Naive thymus-derived CD4-positive, alpha-beta T cell (primary cell): Measurements from ENCODE around the gene SERPINF2. TPM values are rescaled to one million over a fixed set of nuclear protein-coding genes. Genes with fewer than 3 reads are reported as not detected.
A peak's percentile ranks its signal among the peaks of the same experiment; 100 is the strongest.
"Not testable (repeated sequence)": the region's sequence is repeated elsewhere in the genome, so short reads cannot be mapped to it uniquely, and the experiment has no call there.

Experiments
- ATAC-seq: fragments of 150-1000 bp; cut with Tn5 transposase; 2 replicates; pipeline ENCODE4 v1.10.0; 2021; ENCODE audit warnings: mild to moderate bottlenecking, moderate library complexity
- CTCF ChIA-PET: fragments of 350-600 bp; sonication (Branson Sonifier 250); formaldehyde crosslinking; loops from one replicate; lab custom pipeline; 2021; ENCODE audit warnings: antibody characterized with exemption; lab: Charles Lee
- POLR2A ChIA-PET: fragments of 350-600 bp; sonication (Branson Sonifier 250); formaldehyde crosslinking; loops from one replicate; lab custom pipeline; 2021; ENCODE audit warnings: antibody characterized with exemption, inconsistent platforms; lab: Charles Lee
- DNase-seq, 9 donors: peaks; one replicate each; pipeline versions ENCODE4 v3.0.0 to v3.0.0-alpha.2; 2020 to 2022; ENCODE audit warnings: mixed read lengths in 1 of 9
- H3K27ac ChIP-seq: one replicate; pipeline ENCODE4 v1.7.0; 2013; ENCODE audit warnings: mild to moderate bottlenecking, low read depth, low read length, moderate library complexity
- H3K27me3 ChIP-seq, 2 donors: one replicate each; pipeline ENCODE4 v1.7.0; 2013; ENCODE audit warnings: low read length in 2 of 2, mild to moderate bottlenecking in 2 of 2, moderate library complexity in 2 of 2; ENCODE audit not compliant: control insufficient read depth in 2 of 2, insufficient read depth in 2 of 2
- H3K36me3 ChIP-seq, 3 experiments: 1 replicate in 2 of 3; 2 replicates in 1 of 3; pipeline ENCODE4 v1.7.0; 2013; ENCODE audit warnings: low read length in 3 of 3, mild to moderate bottlenecking in 3 of 3, moderate library complexity in 1 of 3; ENCODE audit not compliant: insufficient read depth in 3 of 3, control insufficient read depth in 2 of 3
- H3K4me1 ChIP-seq, 2 donors: one replicate each; pipeline ENCODE4 v1.7.0; 2013; ENCODE audit warnings: low read length in 2 of 2, mild to moderate bottlenecking in 2 of 2, moderate library complexity in 1 of 2; ENCODE audit not compliant: control insufficient read depth in 2 of 2, insufficient read depth in 2 of 2
- H3K4me3 ChIP-seq: 2 replicates; pipeline ENCODE4 v1.7.0; 2013; ENCODE audit warnings: mild to moderate bottlenecking, low read length
- H3K9me3 ChIP-seq, 3 experiments: 1 replicate in 2 of 3; 2 replicates in 1 of 3; pipeline ENCODE4 v1.7.0; 2013; ENCODE audit warnings: low read length in 3 of 3; ENCODE audit not compliant: control insufficient read depth in 2 of 3
- H3K27ac Mint-ChIP-seq, 9 donors: one replicate each; pipeline ENCODE4 v1.8.0; 2020 to 2022; ENCODE audit warnings: mixed read lengths in 9 of 9, mild to moderate bottlenecking in 8 of 9, moderate library complexity in 5 of 9, inconsistent platforms in 2 of 9
- H3K27me3 Mint-ChIP-seq, 5 donors: one replicate each; pipeline ENCODE4 v1.8.0; 2021 to 2022; ENCODE audit warnings: mixed read lengths in 5 of 5, mild to moderate bottlenecking in 1 of 5
- H3K36me3 Mint-ChIP-seq, 5 donors: one replicate each; pipeline ENCODE4 v1.8.0; 2020 to 2022; ENCODE audit warnings: mixed read lengths in 5 of 5, mild to moderate bottlenecking in 3 of 5, inconsistent platforms in 1 of 5
- H3K4me1 Mint-ChIP-seq, 7 donors: one replicate each; pipeline ENCODE4 v1.8.0; 2020 to 2022; ENCODE audit warnings: mixed read lengths in 7 of 7, mild to moderate bottlenecking in 3 of 7, inconsistent platforms in 1 of 7
- H3K4me3 Mint-ChIP-seq, 10 donors: one replicate each; pipeline ENCODE4 v1.8.0; 2020 to 2022; ENCODE audit warnings: mild to moderate bottlenecking in 10 of 10, mixed read lengths in 10 of 10, moderate library complexity in 6 of 10, inconsistent platforms in 2 of 10
- H3K9me3 Mint-ChIP-seq, 11 donors: one replicate each; pipeline ENCODE4 v1.8.0; 2020 to 2022; ENCODE audit warnings: mixed read lengths in 11 of 11, mild to moderate bottlenecking in 4 of 11, inconsistent platforms in 1 of 11, moderate library complexity in 1 of 11
- intact Hi-C, 2 donors: fragments of 100-400 bp; cut with micrococcal nuclease; formaldehyde crosslinking; loops; one replicate each; pipeline ENCODE4 v1.15.1; 2023
- polyA plus RNA-seq, 2 donors: library from polyadenylated mRNA; unstranded; fragments of 300-500 nt; fragmentation: Illumina TruSeq; gene quantifications; one replicate each; pipeline ENCODE4 v1.2.3, GENCODE V29; 2021
- total RNA-seq, 6 experiments: library from RNA in 5 of 6; stranded (reverse) in 5 of 6; gene quantifications; 1 replicate in 5 of 6; 2 replicates in 1 of 6; pipeline ENCODE4 v1.2.3 and lab custom pipeline; 2021 to 2026

Gene SERPINF2
- total and polyA plus RNA-seq, 7 experiments from 2014 or later = 0.27 to 1.4 (median 0.65) TPM; not detected in 2

- Mint-ChIP-seq H3K27ac (peak overlapping the region in 2 of 9 donors; percentile 15 to 99), H3K4me1 (peaks cover 23 to 48% (median 31%) of the 10 kb centered on the region in 7 donors), H3K9me3 (no peaks in the 10 kb centered on the region), H3K27me3 (peaks cover 0 to 9% (median 0%) of the 10 kb centered on the region in 5 donors), H3K36me3 (peaks cover 0 to 4% (median 0%) of the 10 kb centered on the region in 5 donors), H3K4me3 (peak overlapping the region in 6 of 10 donors; percentile 21 to 98 (median 54))
- ATAC-seq (no peak), DNase-seq (no peak)
- no peaks in the 10 kb centered on the region for H3K9me3 ChIP-seq
- H3K27ac ChIP-seq = no peak overlapping the region
- peaks cover 0 to 7% of the 10 kb centered on the region in 2 donors for H3K27me3 ChIP-seq
- H3K4me1 ChIP-seq = peaks cover 25 to 32% of the 10 kb centered on the region in 2 donors
- ChIA-PET POLR2A (interaction anchor here (2.2 kb wide), 1 partner anchor 65 kb away, joined by 6 read pairs; no protein-coding TSS in a partner anchor), CTCF (interaction anchor here (0.6 to 7.6 kb wide), 2 partner anchors 35 to 64 kb away, joined by 4 to 51 read pairs; no protein-coding TSS in a partner anchor)
- intact Hi-C loops = loop anchor here (5.0 kb wide), 1 partner anchor 51 kb away; no protein-coding TSS in a partner anchor
- no peaks in the 10 kb centered on the region for H3K36me3 ChIP-seq
- no peak overlapping the region for H3K4me3 ChIP-seq
These were observed 24.1 kb upstream of the SERPINF2 start for GRCh38 chr17:1718362-1719165.

- Histone ChIP-seq H3K9me3 (no peaks in the 10 kb centered on the region), H3K36me3 (no peaks in the 10 kb centered on the region), H3K27ac (no peak overlapping the region), H3K27me3 (no peaks in the 10 kb centered on the region), H3K4me1 (peaks cover 35 to 39% of the 10 kb centered on the region in 2 donors), H3K4me3 (no peak overlapping the region)
- H3K4me3 Mint-ChIP-seq = peak overlapping the region in 8 of 10 donors; percentile 11 to 56 (median 44)
- ChIA-PET CTCF (interaction anchor here (0.7 to 7.6 kb wide), 21 partner anchors 10 to 944 kb away, joined by 3 to 51 read pairs (median 4); partner anchors contain the start of genes RPA1, RTN4RL1 and SMYD4), POLR2A (interaction anchor here (0.7 to 2.2 kb wide), 6 partner anchors 41 to 109 kb away, joined by 3 to 6 read pairs (median 4); partner anchors contain the start of genes RPA1 and SERPINF1)
- H3K9me3 Mint-ChIP-seq = no peaks in the 10 kb centered on the region
- intact Hi-C loops = loop anchor here (1.0 to 5.0 kb wide), 6 partner anchors 41 to 149 kb away; partner anchors contain the start of gene SERPINF1 (in 1 of the 2)
- H3K27ac Mint-ChIP-seq = peak overlapping the region in 8 of 9 donors; percentile 41 to 90 (median 82)
- peaks cover 29 to 50% (median 43%) of the 10 kb centered on the region in 7 donors for H3K4me1 Mint-ChIP-seq
- no peaks in the 10 kb centered on the region for H3K27me3 Mint-ChIP-seq
- H3K36me3 Mint-ChIP-seq = peaks cover 0 to 4% (median 0%) of the 10 kb centered on the region in 5 donors
- DNase-seq = peak; percentile 42 to 73 (median 64)
- ATAC-seq = no peak
These were observed 21.8 kb upstream of the SERPINF2 start for GRCh38 chr17:1720856-1721386.

- not testable (repeated sequence) for H3K9me3 Mint-ChIP-seq, H3K27me3 Mint-ChIP-seq, DNase-seq, H3K27ac ChIP-seq, H3K36me3 Mint-ChIP-seq, H3K4me3 ChIP-seq, H3K9me3 ChIP-seq, ATAC-seq, H3K36me3 ChIP-seq, H3K27me3 ChIP-seq
- H3K4me1 Mint-ChIP-seq = peaks cover 23 to 45% (median 38%) of the 10 kb centered on the region in 7 donors
- peaks cover 36 to 44% of the 10 kb centered on the region in 2 donors for H3K4me1 ChIP-seq
- intact Hi-C loops = loop anchor here in 1 of 2 donors (5.0 kb wide), 1 partner anchor 40 kb away; the partner anchor contains the start of gene SERPINF1
- POLR2A ChIA-PET = interaction anchor here (0.7 to 2.0 kb wide), 7 partner anchors 38 to 614 kb away, joined by 3 to 8 read pairs (median 4); partner anchors contain the start of genes PRPF8, RPA1 and TSR1
- CTCF ChIA-PET = interaction anchor here (0.7 to 7.6 kb wide), 15 partner anchors 40 to 633 kb away, joined by 3 to 51 read pairs (median 5); partner anchors contain the start of genes RPA1, RTN4RL1, SERPINF1 and SMYD4
- H3K4me3 Mint-ChIP-seq = peak overlapping the region in 1 of 10 donors; percentile 84
- peak overlapping the region in 2 of 9 donors; percentile 90 to 94 for H3K27ac Mint-ChIP-seq
These were observed 20.6 kb upstream of the SERPINF2 start for GRCh38 chr17:1722022-1722421.

- Histone ChIP-seq H3K27ac (peak within 1 kb of the TSS; percentile 79), H3K4me3 (peak within 1 kb of the TSS; percentile 70), H3K4me1 (peaks cover 25 to 33% of the 10 kb centered on the region in 2 donors), H3K27me3 (no peaks in the 10 kb centered on the region), H3K36me3 (peaks cover 0 to 25% (median 0%) of the 10 kb centered on the region in 3 experiments), H3K9me3 (no peaks in the 10 kb centered on the region)
- peaks cover 18 to 51% (median 37%) of the 10 kb centered on the region in 7 donors for H3K4me1 Mint-ChIP-seq
- peak within 1 kb of the TSS; percentile 75 to 87 (median 82) for H3K4me3 Mint-ChIP-seq
- peak; percentile 84 for ATAC-seq
- H3K27ac Mint-ChIP-seq = peak within 1 kb of the TSS; percentile 70 to 90 (median 85)
- no peaks in the 10 kb centered on the region for H3K9me3 Mint-ChIP-seq
- peaks cover 0 to 11% (median under 1%) of the 10 kb centered on the region in 5 donors for H3K36me3 Mint-ChIP-seq
- CTCF ChIA-PET = interaction anchor here (1.3 to 1.5 kb wide), 2 partner anchors 8 to 141 kb away, joined by 3 read pairs; no protein-coding TSS in a partner anchor
- peak; percentile 72 to 89 (median 80) for DNase-seq
- no peaks in the 10 kb centered on the region for H3K27me3 Mint-ChIP-seq
- intact Hi-C loops = loop anchor here (1.0 to 5.0 kb wide), 5 partner anchors 8 to 104 kb away; partner anchors contain the start of genes RILP (in 1 of the 2), SERPINF1 (in 1 of the 2) and SMYD4 (in 1 of the 2)
- POLR2A ChIA-PET = interaction anchor here (0.6 to 3.8 kb wide), 8 partner anchors 8 to 580 kb away, joined by 3 to 22 read pairs (median 4); partner anchors contain the start of genes RILP and SERPINF1
These were observed 18.3 kb upstream of the SERPINF2 start, which contains the start of gene WDR81 for GRCh38 chr17:1724351-1724868. TSS of gene WDR81 (plus strand) at chr17:1724704. CDS start at chr17:1724960, 256 bp downstream.

GRCh38 chr17:1724869-1725641, 17.6 kb upstream of the SERPINF2 start:
- ATAC-seq (peak; percentile 66), DNase-seq (peak in 1 of 9 donors; percentile 34)
- ChIA-PET POLR2A (interaction anchor here (0.8 to 3.8 kb wide), 5 partner anchors 9 to 76 kb away, joined by 4 to 22 read pairs (median 5); partner anchors contain the start of genes RILP and SERPINF1), CTCF (interaction anchor here (1.3 to 1.5 kb wide), 2 partner anchors 8 to 140 kb away, joined by 3 read pairs; no protein-coding TSS in a partner anchor)
- Mint-ChIP-seq H3K27ac (peak overlapping the region in 6 of 9 donors; percentile 40 to 76 (median 69)), H3K4me3 (peak overlapping the region; percentile 65 to 86 (median 76)), H3K4me1 (peaks cover 24 to 57% (median 41%) of the 10 kb centered on the region in 7 donors), H3K9me3 (no peaks in the 10 kb centered on the region), H3K36me3 (peaks cover 0 to 11% (median 5%) of the 10 kb centered on the region in 5 donors), H3K27me3 (no peaks in the 10 kb centered on the region)
- intact Hi-C loops = loop anchor here (1.0 to 5.0 kb wide), 5 partner anchors 9 to 104 kb away; partner anchors contain the start of genes RILP (in 1 of the 2), SERPINF1 (in 1 of the 2) and SMYD4 (in 1 of the 2)
- H3K27me3 ChIP-seq = no peaks in the 10 kb centered on the region
- H3K4me1 ChIP-seq = peaks cover 25 to 33% of the 10 kb centered on the region in 2 donors
- no peaks in the 10 kb centered on the region for H3K9me3 ChIP-seq
- H3K27ac ChIP-seq = peak overlapping the region; percentile 79
- H3K36me3 ChIP-seq = peaks cover 0 to 25% (median 0%) of the 10 kb centered on the region in 3 experiments
- H3K4me3 ChIP-seq = peak overlapping the region; percentile 70
